HTERT RPE-1 (cell line): ENCODE data around the gene RPL10A.

Experiments used
- in situ Hi-C: fragments of 300-500 bp; cut with MboI; formaldehyde crosslinking; loops from 4 replicates; pipeline ENCODE4 v1.14.3; 2020; ENCODE audit warnings: low sequenced_read_pairs

Gene RPL10A

GRCh38 chr6:35491558-35492257, 23.5 kb downstream of the RPL10A start:
- in situ Hi-C loops, result no loop called here

DNA sequence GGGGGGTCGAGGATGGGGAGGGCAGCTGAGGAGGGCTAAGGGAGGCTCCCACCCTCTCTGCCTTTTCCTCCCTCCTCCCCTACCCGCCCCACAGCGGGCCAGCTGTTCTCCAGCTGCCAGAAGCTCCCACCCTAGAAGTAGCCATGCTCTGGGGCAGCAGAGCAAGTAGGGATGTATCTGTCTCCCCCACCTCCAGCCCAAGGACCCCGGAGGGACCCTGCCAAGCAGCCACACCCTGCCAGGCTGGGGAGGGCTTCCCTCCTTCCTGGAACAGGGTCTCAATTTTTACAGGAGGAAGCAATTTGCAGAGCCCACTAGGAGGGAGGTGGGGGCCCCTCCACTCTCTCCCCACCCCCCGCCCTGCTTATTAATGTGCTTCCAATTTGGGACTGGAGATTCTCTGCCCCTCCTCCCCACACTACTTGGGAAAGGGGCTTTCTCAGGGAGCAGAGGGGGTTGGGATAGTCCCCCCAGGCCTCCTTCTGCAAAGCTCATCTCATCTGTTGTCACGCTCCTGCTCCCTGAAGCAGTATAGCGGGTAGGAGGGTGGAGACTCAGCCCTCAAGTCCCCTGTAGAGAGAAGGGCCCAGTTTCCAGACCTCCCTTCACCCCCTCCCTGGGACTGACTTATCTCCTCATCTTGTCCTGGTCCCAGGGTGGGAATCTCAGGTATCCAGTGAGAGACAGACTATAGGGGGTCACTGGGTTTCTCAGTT, 24.2 kb downstream of the RPL10A start:
- in situ Hi-C loops, result no loop called here

DNA sequence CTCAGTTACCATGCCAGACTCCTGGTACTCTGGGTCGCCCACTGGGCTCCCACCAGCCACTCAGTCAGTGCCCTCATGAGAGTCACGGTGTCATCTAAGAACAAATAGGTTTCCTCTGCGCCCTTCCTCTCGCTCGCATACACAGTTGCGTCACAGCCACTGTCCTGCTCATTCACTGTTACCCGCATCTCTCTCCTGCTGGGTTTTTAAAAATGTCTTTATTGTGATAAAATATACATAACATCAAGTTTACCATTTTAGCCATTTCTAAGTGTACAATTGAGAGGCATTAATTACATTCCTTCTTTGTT, 24.7 kb downstream of the RPL10A start:
- in situ Hi-C loops, result no loop called here

- in situ Hi-C loops, result no loop called here
Measured at GRCh38 chr6:35493307-35493983, 25.2 kb downstream of the RPL10A start.

- in situ Hi-C loops, result no loop called here
Measured at GRCh38 chr6:35494161-35494563, 26.0 kb downstream of the RPL10A start.

DNA sequence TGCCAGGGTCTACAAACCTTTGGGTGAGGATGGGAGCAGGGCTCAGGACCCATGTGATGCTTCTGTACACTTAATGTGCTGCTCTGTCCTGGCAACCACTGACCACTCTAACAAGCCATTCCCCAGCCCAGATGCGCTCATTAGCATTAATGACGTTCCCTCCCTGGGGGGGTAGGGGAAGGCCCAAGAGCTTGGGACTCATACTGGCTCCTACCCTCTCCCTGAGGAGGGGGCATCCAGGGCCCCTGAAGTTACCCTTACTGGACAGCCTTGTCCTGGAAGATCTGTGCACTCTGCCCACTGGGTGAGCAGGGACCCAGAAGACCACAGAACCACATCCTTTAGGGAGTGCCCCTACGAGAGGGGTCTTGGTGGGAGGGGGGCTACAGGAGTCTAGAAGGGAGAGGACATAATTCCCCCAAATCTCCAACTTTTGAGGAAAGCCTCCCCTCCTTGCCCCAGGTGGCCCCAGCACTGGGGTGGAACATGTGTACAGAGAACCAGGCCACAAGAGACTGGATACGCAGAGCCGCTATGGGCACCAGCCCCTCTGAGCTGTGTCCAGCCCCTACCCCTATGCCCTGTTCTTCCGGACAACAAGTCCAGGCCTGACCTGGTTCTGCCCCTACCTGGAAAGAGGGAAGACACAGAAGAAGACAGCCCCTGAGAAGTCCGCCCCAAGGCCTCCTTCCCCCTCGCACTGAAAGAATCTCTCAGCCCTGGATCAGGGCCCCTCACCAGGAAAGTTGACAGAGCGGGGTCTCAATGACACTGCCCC, 27.2 kb downstream of the RPL10A start:
- in situ Hi-C loops, result no loop called here

- in situ Hi-C loops, result no loop called here
Measured at GRCh38 chr6:35496036-35496840, 28.0 kb downstream of the RPL10A start.

- in situ Hi-C loops, result no loop called here
Measured at GRCh38 chr6:35496841-35497570, 28.8 kb downstream of the RPL10A start, which contains the start of gene TEAD3. TSS of gene TEAD3 (minus strand) at chr6:35497079.

- in situ Hi-C loops, result no loop called here
Measured at GRCh38 chr6:35497571-35498421, 29.6 kb downstream of the RPL10A start.

- in situ Hi-C loops, result no loop called here
Measured at GRCh38 chr6:35498422-35499067, 30.3 kb downstream of the RPL10A start.

- in situ Hi-C loops, result no loop called here
Measured at GRCh38 chr6:35499372-35499771, 31.2 kb downstream of the RPL10A start.

GRCh38 chr6:35500782-35501181, 32.6 kb downstream of the RPL10A start:
- in situ Hi-C loops, result no loop called here

DNA sequence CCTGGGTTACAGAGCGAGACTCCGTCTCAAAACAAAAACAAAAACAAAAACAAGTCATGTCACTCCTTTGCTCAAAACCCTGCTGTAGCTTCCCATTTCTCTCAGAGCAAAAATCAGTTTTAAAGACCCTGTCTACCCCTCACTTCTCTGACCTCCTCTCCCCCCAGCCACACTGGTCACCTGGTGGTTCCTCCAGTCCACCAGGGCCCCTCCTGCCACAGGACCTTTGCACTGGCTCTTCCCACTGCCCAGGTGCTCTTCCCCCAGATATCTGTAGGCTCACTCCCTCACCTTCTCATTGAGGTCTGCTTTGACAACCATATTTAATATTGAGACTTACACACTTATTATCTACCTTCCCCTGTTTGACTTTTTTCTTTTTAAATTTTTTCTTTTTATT, 33.6 kb downstream of the RPL10A start:
- in situ Hi-C loops, result no loop called here

GRCh38 chr6:35503534-35503933, 35.3 kb downstream of the RPL10A start:
- in situ Hi-C loops, result no loop called here

- in situ Hi-C loops, result no loop called here
Measured at GRCh38 chr6:35505999-35506412, 37.8 kb downstream of the RPL10A start.

DNA sequence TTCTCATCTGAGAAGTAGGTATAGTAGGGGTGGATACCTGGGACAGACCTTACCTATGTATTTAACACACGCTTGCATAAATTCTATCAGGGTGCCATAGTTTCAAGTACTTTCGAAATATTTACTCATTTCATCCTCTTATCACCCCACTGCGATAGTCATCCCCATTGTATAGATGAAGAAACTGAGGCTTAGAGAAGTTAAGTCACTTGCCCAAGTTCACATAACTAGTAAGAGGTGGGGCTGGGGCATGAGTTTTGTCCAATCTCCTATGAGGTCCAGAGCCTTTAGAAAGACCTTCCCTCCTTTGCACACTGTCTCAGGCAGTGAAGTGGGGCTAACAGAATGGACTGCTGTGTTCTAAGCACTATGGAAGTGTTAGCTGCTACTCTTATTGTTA, 38.3 kb downstream of the RPL10A start:
- in situ Hi-C loops, result no loop called here

- in situ Hi-C loops, result no loop called here
Measured at GRCh38 chr6:35507221-35507620, 39.0 kb downstream of the RPL10A start.

DNA sequence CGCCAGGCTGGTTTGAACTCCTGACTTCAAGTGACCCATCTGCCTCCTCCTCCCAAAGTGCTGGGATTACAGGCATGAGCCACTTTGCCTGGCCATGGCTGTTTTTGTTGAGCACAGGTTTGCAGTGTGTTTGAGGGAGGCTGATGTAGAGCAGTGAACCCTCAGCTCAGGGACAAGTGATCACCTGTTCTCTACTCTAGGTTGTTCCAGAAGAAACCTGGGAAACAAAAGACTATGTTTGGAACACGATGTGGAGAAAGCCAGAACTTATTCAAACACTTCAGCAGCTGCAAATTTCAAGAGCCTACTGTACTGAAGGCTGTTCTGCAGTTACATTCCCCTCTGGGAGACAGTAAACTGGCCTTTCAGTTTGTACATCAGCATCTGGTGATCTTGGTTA, 39.8 kb downstream of the RPL10A start:
- in situ Hi-C loops, result no loop called here
